ENCODE measurements around the gene WDFY4.

Gene WDFY4

DNA sequence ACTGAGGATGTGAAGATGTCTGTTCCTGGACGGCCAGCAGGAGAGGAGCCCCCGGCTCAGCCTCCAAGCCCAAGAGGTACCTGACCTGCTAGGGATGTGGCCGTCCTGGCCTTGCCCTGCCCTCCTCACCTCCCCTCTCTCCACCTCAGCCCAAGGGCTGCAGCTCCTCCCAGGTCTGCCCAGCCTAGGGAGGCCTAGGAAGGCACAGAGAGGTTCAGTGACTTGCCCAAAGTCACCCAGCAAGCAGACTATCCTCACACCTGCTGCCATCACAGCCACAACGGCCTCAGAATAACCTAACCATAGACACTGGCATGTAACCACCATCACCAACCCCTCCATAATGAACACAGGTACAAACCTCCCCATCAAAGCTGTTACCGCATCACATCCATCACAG, 293.6 kb downstream of the WDFY4 start (continued):
- TF ChIP-seq, protein P1, sequence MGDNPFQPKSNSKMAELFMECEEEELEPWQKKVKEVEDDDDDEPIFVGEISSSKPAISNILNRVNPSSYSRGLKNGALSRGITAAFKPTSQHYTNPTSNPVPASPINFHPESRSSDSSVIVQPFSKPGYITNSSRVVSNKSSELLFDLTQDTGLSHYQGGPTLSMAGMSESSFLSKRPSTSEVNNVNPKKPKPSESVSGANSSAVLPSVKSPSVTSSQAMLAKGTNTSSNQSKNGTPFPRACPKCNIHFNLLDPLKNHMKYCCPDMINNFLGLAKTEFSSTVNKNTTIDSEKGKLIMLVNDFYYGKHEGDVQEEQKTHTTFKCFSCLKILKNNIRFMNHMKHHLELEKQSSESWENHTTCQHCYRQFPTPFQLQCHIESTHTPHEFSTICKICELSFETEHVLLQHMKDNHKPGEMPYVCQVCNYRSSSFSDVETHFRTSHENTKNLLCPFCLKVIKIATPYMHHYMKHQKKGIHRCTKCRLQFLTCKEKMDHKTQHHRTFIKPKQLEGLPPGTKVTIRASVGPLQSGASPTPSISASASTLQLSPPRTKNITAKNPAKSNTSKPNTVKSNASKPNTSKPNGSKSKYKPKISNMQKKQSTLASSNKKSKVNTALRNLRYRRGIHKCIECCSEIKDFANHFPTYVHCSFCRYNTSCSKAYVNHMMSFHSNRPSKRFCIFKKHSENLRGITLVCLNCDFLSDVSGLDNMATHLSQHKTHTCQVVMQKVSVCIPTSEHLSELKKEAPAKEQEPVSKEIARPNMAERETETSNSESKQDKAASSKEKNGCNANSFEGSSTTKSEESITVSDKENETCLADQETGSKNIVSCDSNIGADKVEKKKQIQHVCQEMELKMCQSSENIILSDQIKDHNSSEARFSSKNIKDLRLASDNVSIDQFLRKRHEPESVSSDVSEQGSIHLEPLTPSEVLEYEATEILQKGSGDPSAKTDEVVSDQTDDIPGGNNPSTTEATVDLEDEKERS (tag by site-specific recombination; IDR thresholded peaks at IDR 0.05): no peak
- TF ChIP-seq ZNF423 (tag by site-specific recombination; IDR thresholded peaks at IDR 0.05) (no peak), ZNF157 (tag by site-specific recombination; IDR thresholded peaks at IDR 0.05) (no peak), ZNF514 (tag by site-specific recombination; IDR thresholded peaks at IDR 0.05) (no peak), ZBTB7A (tag by site-specific recombination; IDR thresholded peaks at IDR 0.05; ENCODE audit: low read depth) (no peak)

DNA sequence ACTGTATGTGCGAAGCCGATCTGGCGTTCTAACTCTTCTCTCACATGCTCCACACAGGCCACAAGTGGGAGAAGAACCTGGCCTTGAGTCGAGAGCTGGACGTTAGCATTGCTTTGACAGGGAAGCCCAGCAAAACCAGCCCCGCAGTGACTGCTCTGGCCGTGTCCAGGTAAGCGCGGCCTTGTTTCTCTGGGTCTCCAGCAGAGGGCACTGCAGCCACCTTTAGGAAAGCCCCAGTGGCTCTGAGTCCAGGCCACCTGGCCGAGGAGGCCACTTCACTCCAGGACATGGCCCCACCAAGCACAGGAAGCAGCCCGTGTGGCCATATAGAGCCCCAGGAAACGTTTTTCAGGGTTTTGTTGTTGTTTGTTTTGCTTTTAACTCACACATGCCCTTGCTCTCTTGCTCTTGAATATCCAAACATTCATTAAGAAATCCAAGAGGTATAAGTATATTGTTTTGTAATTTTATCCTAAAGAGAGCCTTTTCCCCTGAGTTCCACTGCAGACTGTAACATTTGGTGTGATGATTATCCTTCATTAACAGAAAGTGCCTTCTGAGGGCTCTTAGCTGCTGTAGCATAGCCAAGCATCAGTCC, 296.7 kb downstream of the WDFY4 start:
- Histone ChIP-seq H3K9me3 (ENCODE audit: control insufficient read depth, insufficient read depth, low read depth, low read length) (no peaks in the 10 kb centered on the region), H3K36me3 (ENCODE audit: control insufficient read depth in 2 of 2, insufficient read depth in 1 of 2, low read length in 2 of 2) (no peaks in the 10 kb centered on the region), H3K4me1 (ENCODE audit: control insufficient read depth, insufficient read depth, low read length) (no peaks in the 10 kb centered on the region), H3K27ac (ENCODE audit: extremely low read depth, low read depth, low read length) (no peak overlapping the region), H3K4me3 (ENCODE audit: low read depth, low read length) (no peak overlapping the region)
- TF ChIP-seq ZNF654 (tag by site-specific recombination; IDR thresholded peaks at IDR 0.05; ENCODE audit: low read depth) (peak; percentile 52), ZNF2 (tag by site-specific recombination; IDR thresholded peaks at IDR 0.05) (peak; percentile 22; the same call in 1 of the 2 replicates), ZNF112 (tag by site-specific recombination; IDR thresholded peaks at IDR 0.05) (no peak), GLIS1 (tag by site-specific recombination; IDR thresholded peaks at IDR 0.05) (peak; percentile 31), GLIS2 (tag by site-specific recombination; IDR thresholded peaks at IDR 0.05) (peak; percentile 18; the same call in 1 of the 2 replicates), CTCF (tag by site-specific recombination; IDR thresholded peaks at IDR 0.05) (peak; percentile 60)
- ChIA-PET POLR2A (no interaction called here), CTCF (interaction anchor here (0.6 to 2.5 kb wide), 17 partner anchors 9 to 539 kb away, joined by 3 to 8 read pairs (median 3); no protein-coding TSS in a partner anchor)

DNA sequence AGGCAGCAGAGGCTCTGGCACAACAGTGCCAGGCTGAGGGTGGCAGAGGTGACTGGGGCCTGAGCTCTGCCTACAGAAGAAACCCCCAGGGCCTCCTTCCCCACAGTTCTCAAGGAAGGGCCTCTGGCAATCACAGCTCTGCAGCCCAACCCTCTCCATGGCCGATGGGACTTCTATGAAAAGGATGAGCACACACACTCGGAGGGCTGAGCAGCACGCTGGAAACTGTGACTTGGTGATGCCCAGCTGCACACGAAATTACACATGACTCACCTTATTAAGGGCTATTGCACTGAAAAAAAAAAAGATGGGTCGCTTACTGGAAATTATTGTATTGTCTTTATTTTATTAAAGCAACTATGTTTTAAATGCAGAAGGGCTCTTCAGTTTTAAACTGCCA, 297.9 kb downstream of the WDFY4 start:
- POLR2A ChIA-PET: no interaction called here
- Histone ChIP-seq H3K4me3 (ENCODE audit: low read depth, low read length) (no peak overlapping the region), H3K27ac (ENCODE audit: extremely low read depth, low read depth, low read length) (no peak overlapping the region), H3K4me1 (ENCODE audit: control insufficient read depth, insufficient read depth, low read length) (no peaks in the 10 kb centered on the region), H3K36me3 (ENCODE audit: control insufficient read depth in 2 of 2, insufficient read depth in 1 of 2, low read length in 2 of 2) (no peaks in the 10 kb centered on the region), H3K9me3 (ENCODE audit: control insufficient read depth, insufficient read depth, low read depth, low read length) (no peaks in the 10 kb centered on the region)
- TF ChIP-seq ZNF335 (tag by site-specific recombination; conservative IDR thresholded peaks at IDR 0.05) (no peak), ZNF24 (tag by site-specific recombination; IDR thresholded peaks at IDR 0.05) (no peak), ZBTB48 (tag by site-specific recombination; IDR thresholded peaks at IDR 0.05) (no peak), SP2 (tag by site-specific recombination; IDR thresholded peaks at IDR 0.05) (no peak), ZNF830 (tag by site-specific recombination; IDR thresholded peaks at IDR 0.05; ENCODE audit: low read depth) (no peak)
- TF ChIP-seq, protein P2, sequence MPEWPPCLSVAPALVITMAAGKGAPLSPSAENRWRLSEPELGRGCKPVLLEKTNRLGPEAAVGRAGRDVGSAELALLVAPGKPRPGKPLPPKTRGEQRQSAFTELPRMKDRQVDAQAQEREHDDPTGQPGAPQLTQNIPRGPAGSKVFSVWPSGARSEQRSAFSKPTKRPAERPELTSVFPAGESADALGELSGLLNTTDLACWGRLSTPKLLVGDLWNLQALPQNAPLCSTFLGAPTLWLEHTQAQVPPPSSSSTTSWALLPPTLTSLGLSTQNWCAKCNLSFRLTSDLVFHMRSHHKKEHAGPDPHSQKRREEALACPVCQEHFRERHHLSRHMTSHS (tag by site-specific recombination; IDR thresholded peaks at IDR 0.05): no peak
- CTCF ChIA-PET: interaction anchor here (0.6 to 2.5 kb wide), 4 partner anchors 43 to 520 kb away, joined by 3 to 8 read pairs (median 4); no protein-coding TSS in a partner anchor

Data from HEK293 (cell line).